Subcutaneous abdominal adipose tissue (tissue), 5 donors: ENCODE measurements around the gene KSR2.
A peak's percentile ranks its signal among the peaks of the same experiment; 100 is the strongest.

Source experiments
- H3K27ac ChIP-seq: one replicate; pipeline ENCODE4 v1.7.0; 2013; ENCODE audit warnings: low read depth, mild to moderate bottlenecking, inconsistent platforms, low read length, moderate library complexity
- H3K27me3 ChIP-seq, 5 donors: one replicate each; pipeline ENCODE4 v1.7.0; 2013; ENCODE audit warnings: low read length in 5 of 5, inconsistent platforms in 1 of 5; ENCODE audit not compliant: control insufficient read depth in 5 of 5, insufficient read depth in 4 of 5
- H3K36me3 ChIP-seq, 5 donors: one replicate each; pipeline ENCODE4 v1.7.0; 2013; ENCODE audit warnings: low read length in 5 of 5; ENCODE audit not compliant: control insufficient read depth in 5 of 5, insufficient read depth in 5 of 5
- H3K4me1 ChIP-seq, 5 donors: one replicate each; pipeline ENCODE4 v1.7.0; 2013; ENCODE audit warnings: low read length in 5 of 5, mild to moderate bottlenecking in 3 of 5, moderate library complexity in 1 of 5; ENCODE audit not compliant: control insufficient read depth in 5 of 5, insufficient read depth in 5 of 5
- H3K4me3 ChIP-seq, 5 donors: one replicate each; pipeline ENCODE4 v1.7.0; 2013; ENCODE audit warnings: low read length in 5 of 5, low read depth in 1 of 5
- H3K9ac ChIP-seq, 5 donors: one replicate each; pipeline ENCODE4 v1.7.0; 2013; ENCODE audit warnings: low read length in 5 of 5, mild to moderate bottlenecking in 4 of 5, moderate library complexity in 3 of 5
- H3K9me3 ChIP-seq, 5 donors: one replicate each; pipeline ENCODE4 v1.7.0; 2013; ENCODE audit warnings: low read length in 5 of 5; ENCODE audit not compliant: control insufficient read depth in 5 of 5
- donor health status: healthy.
- donor health status: healthy.
- donor health status: healthy.
- donor health status: healthy.
- donor health status: healthy.

The KSR2 gene

GRCh38 chr12:117702741-117703140 is 266.0 kb downstream of the KSR2 start:
- H3K36me3 ChIP-seq: no peaks in the 10 kb centered on the region
- no peak overlapping the region for H3K27ac ChIP-seq
- H3K4me1 ChIP-seq: no peaks in the 10 kb centered on the region
- no peak overlapping the region for H3K4me3 ChIP-seq
- no peak overlapping the region for H3K9ac ChIP-seq
- no peaks in the 10 kb centered on the region for H3K27me3 ChIP-seq
- no peaks in the 10 kb centered on the region for H3K9me3 ChIP-seq

- Histone ChIP-seq H3K4me1 (no peaks in the 10 kb centered on the region), H3K9ac (no peak overlapping the region), H3K27me3 (no peaks in the 10 kb centered on the region), H3K27ac (no peak overlapping the region), H3K4me3 (no peak overlapping the region), H3K9me3 (no peaks in the 10 kb centered on the region), H3K36me3 (no peaks in the 10 kb centered on the region)
Measured at GRCh38 chr12:117699575-117699974, 269.2 kb downstream of the KSR2 start.

- Histone ChIP-seq H3K27ac (no peak overlapping the region), H3K27me3 (no peaks in the 10 kb centered on the region), H3K9me3 (peaks cover 0 to 3% (median 0%) of the 10 kb centered on the region in 5 donors), H3K9ac (no peak overlapping the region), H3K4me3 (no peak overlapping the region), H3K36me3 (no peaks in the 10 kb centered on the region), H3K4me1 (no peaks in the 10 kb centered on the region)
Measured at GRCh38 chr12:117699118-117699517, 269.7 kb downstream of the KSR2 start.

GRCh38 chr12:117695956-117696355 is 272.8 kb downstream of the KSR2 start:
- Histone ChIP-seq H3K4me3 (no peak overlapping the region), H3K9ac (no peak overlapping the region), H3K27me3 (peaks cover 0 to 6% (median 0%) of the 10 kb centered on the region in 5 donors), H3K9me3 (peaks cover 0 to 8% (median 2%) of the 10 kb centered on the region in 5 donors), H3K36me3 (no peaks in the 10 kb centered on the region), H3K27ac (no peak overlapping the region), H3K4me1 (no peaks in the 10 kb centered on the region)

GRCh38 chr12:117692512-117692911 is 276.3 kb downstream of the KSR2 start:
- no peak overlapping the region for H3K27ac ChIP-seq
- peaks cover 0 to 8% (median 2%) of the 10 kb centered on the region in 5 donors for H3K9me3 ChIP-seq
- no peak overlapping the region for H3K9ac ChIP-seq
- peaks cover 0 to 2% (median 0%) of the 10 kb centered on the region in 5 donors for H3K4me1 ChIP-seq
- H3K36me3 ChIP-seq: no peaks in the 10 kb centered on the region
- no peak overlapping the region for H3K4me3 ChIP-seq
- peaks cover 0 to 9% (median 3%) of the 10 kb centered on the region in 5 donors for H3K27me3 ChIP-seq

GRCh38 chr12:117689857-117690256 is 278.9 kb downstream of the KSR2 start:
- Histone ChIP-seq H3K9me3 (peaks cover 0 to 8% (median 2%) of the 10 kb centered on the region in 5 donors), H3K27me3 (peaks cover 0 to 12% (median 6%) of the 10 kb centered on the region in 5 donors), H3K27ac (no peak overlapping the region), H3K36me3 (no peaks in the 10 kb centered on the region), H3K9ac (no peak overlapping the region), H3K4me1 (peaks cover 0 to 13% (median 8%) of the 10 kb centered on the region in 5 donors), H3K4me3 (no peak overlapping the region)

- Histone ChIP-seq H3K27me3 (peaks cover 0 to 20% (median 6%) of the 10 kb centered on the region in 5 donors), H3K36me3 (no peaks in the 10 kb centered on the region), H3K4me3 (no peak overlapping the region), H3K9me3 (peaks cover 0 to 2% (median 0%) of the 10 kb centered on the region in 5 donors), H3K4me1 (peaks cover 0 to 15% (median 13%) of the 10 kb centered on the region in 5 donors), H3K27ac (no peak overlapping the region), H3K9ac (no peak overlapping the region)
Measured at GRCh38 chr12:117688446-117688845, 280.3 kb downstream of the KSR2 start.

GRCh38 chr12:117686911-117687377 is 281.8 kb downstream of the KSR2 start:
- peaks cover 0 to 20% (median 6%) of the 10 kb centered on the region in 5 donors for H3K27me3 ChIP-seq
- no peak overlapping the region for H3K27ac ChIP-seq
- peaks cover 0 to 15% (median 13%) of the 10 kb centered on the region in 5 donors for H3K4me1 ChIP-seq
- no peak overlapping the region for H3K4me3 ChIP-seq
- no peak overlapping the region for H3K9ac ChIP-seq
- no peaks in the 10 kb centered on the region for H3K9me3 ChIP-seq
- H3K36me3 ChIP-seq: no peaks in the 10 kb centered on the region

GRCh38 chr12:117686210-117686609 is 282.6 kb downstream of the KSR2 start:
- peaks cover 0 to 15% (median 13%) of the 10 kb centered on the region in 5 donors for H3K4me1 ChIP-seq
- no peak overlapping the region for H3K4me3 ChIP-seq
- H3K36me3 ChIP-seq: no peaks in the 10 kb centered on the region
- no peak overlapping the region for H3K27ac ChIP-seq
- no peaks in the 10 kb centered on the region for H3K9me3 ChIP-seq
- H3K27me3 ChIP-seq: peaks cover 0 to 13% (median 6%) of the 10 kb centered on the region in 5 donors
- H3K9ac ChIP-seq: no peak overlapping the region

GRCh38 chr12:117685110-117685926 is 283.5 kb downstream of the KSR2 start:
- peaks cover 0 to 13% (median 6%) of the 10 kb centered on the region in 5 donors for H3K27me3 ChIP-seq
- no peaks in the 10 kb centered on the region for H3K9me3 ChIP-seq
- H3K4me3 ChIP-seq: no peak overlapping the region
- H3K4me1 ChIP-seq: peaks cover 0 to 15% (median 13%) of the 10 kb centered on the region in 5 donors
- no peak overlapping the region for H3K9ac ChIP-seq
- H3K36me3 ChIP-seq: no peaks in the 10 kb centered on the region
- peak overlapping the region; percentile 23 for H3K27ac ChIP-seq
